CD14-positive monocyte (primary cell): Measurements from ENCODE around the gene IL21R. TPM values are rescaled to one million over a fixed set of nuclear protein-coding genes. Genes with fewer than 3 reads are reported as not detected.
A peak's percentile ranks its signal among the peaks of the same experiment; 100 is the strongest.

ENCODE experiments used
- DNase-seq, 3 donors: peaks; one replicate each; pipeline ENCODE4 v3.0.0-alpha.2; 2011 to 2022
- H2AFZ ChIP-seq: 2 replicates; pipeline ENCODE4 v1.6.0; 2012; ENCODE audit warnings: mild to moderate bottlenecking, low read depth, low read length, inconsistent platforms; ENCODE audit not compliant: insufficient read depth, poor library complexity, severe bottlenecking
- H3K27ac ChIP-seq, 2 donors: 1 replicate in 1 of 2; 2 replicates in 1 of 2; pipeline ENCODE4 v1.5.1; 2012 to 2013; ENCODE audit warnings: low read length in 2 of 2, control low read depth in 1 of 2, inconsistent platforms in 1 of 2, low read depth in 1 of 2, mild to moderate bottlenecking in 1 of 2
- H3K27me3 ChIP-seq, 2 donors: one replicate each; pipeline versions ENCODE4 v1.6.0 to v1.6.1; 2011 to 2013; ENCODE audit warnings: low read length in 2 of 2; ENCODE audit not compliant: control insufficient read depth in 2 of 2, insufficient read depth in 2 of 2
- H3K36me3 ChIP-seq, 2 donors: replicated peaks in 1 of 2; 1 replicate in 1 of 2; 2 replicates in 1 of 2; pipeline versions ENCODE4 v1.5.1 to v1.6.1; 2012 to 2013; ENCODE audit warnings: low read length in 2 of 2, control low read depth in 1 of 2, inconsistent platforms in 1 of 2, mild to moderate bottlenecking in 1 of 2; ENCODE audit not compliant: insufficient read depth in 2 of 2, control insufficient read depth in 1 of 2
- H3K4me1 ChIP-seq, 2 donors: 1 replicate in 1 of 2; 2 replicates in 1 of 2; pipeline versions ENCODE4 v1.5.1 to v1.6.1; 2012 to 2013; ENCODE audit warnings: low read length in 2 of 2, control low read depth in 1 of 2, inconsistent platforms in 1 of 2, mild to moderate bottlenecking in 1 of 2, moderate library complexity in 1 of 2; ENCODE audit not compliant: insufficient read depth in 2 of 2, control insufficient read depth in 1 of 2
- H3K4me2 ChIP-seq: replicated peaks from 2 replicates; pipeline ENCODE3; 2012; ENCODE audit warnings: low read length, moderate library complexity, mild to moderate bottlenecking; ENCODE audit not compliant: poor library complexity, severe bottlenecking; ENCODE audit errors: extremely low read depth
- H3K4me3 ChIP-seq, 3 experiments: fragments of 200-600 bp in 1 of 3; sonication (generic) in 1 of 3; replicated peaks in 1 of 3; 1 replicate in 2 of 3; 2 replicates in 1 of 3; pipeline ENCODE4 v1.5.1; 2011 to 2013; ENCODE audit warnings: low read length in 3 of 3, mild to moderate bottlenecking in 3 of 3, control low read depth in 2 of 3, low read depth in 2 of 3, inconsistent platforms in 1 of 3, moderate library complexity in 1 of 3
- H3K79me2 ChIP-seq: 2 replicates; pipeline ENCODE4 v1.6.0; 2012; ENCODE audit warnings: mild to moderate bottlenecking, control low read depth, inconsistent platforms, low read length, moderate library complexity; ENCODE audit not compliant: insufficient read depth
- H3K9ac ChIP-seq: 2 replicates; pipeline ENCODE4 v1.6.0; 2017; ENCODE audit warnings: low read length, mild to moderate bottlenecking; ENCODE audit not compliant: insufficient read depth, poor library complexity, severe bottlenecking
- H3K9me3 ChIP-seq, 2 donors: replicated peaks in 1 of 2; 1 replicate in 1 of 2; 2 replicates in 1 of 2; pipeline versions ENCODE4 v1.5.1 to v1.6.1; 2012 to 2013; ENCODE audit warnings: low read length in 2 of 2, control low read depth in 1 of 2; ENCODE audit not compliant: control insufficient read depth in 1 of 2, insufficient read depth in 1 of 2
- H4K20me1 ChIP-seq: 2 replicates; pipeline ENCODE4 v1.6.0; 2012; ENCODE audit warnings: mild to moderate bottlenecking, low read length, control low read depth, moderate library complexity; ENCODE audit not compliant: insufficient read depth
- H3K27ac Mint-ChIP-seq, 7 donors: one replicate each; pipeline ENCODE4 v1.8.0; 2020; ENCODE audit warnings: mild to moderate bottlenecking in 7 of 7, mixed read lengths in 7 of 7, moderate library complexity in 6 of 7, inconsistent platforms in 2 of 7
- H3K27me3 Mint-ChIP-seq, 3 donors: one replicate each; pipeline ENCODE4 v1.8.0; 2021 to 2022; ENCODE audit warnings: low read depth in 3 of 3, mild to moderate bottlenecking in 3 of 3, mixed read lengths in 3 of 3, moderate library complexity in 3 of 3, inconsistent platforms in 1 of 3
- H3K36me3 Mint-ChIP-seq, 2 donors: one replicate each; pipeline ENCODE4 v1.8.0; 2020; ENCODE audit warnings: mixed read lengths in 2 of 2, inconsistent platforms in 1 of 2, mild to moderate bottlenecking in 1 of 2
- H3K4me1 Mint-ChIP-seq: one replicate; pipeline ENCODE4 v1.8.0; 2020; ENCODE audit warnings: mild to moderate bottlenecking, mixed read lengths
- H3K4me3 Mint-ChIP-seq, 2 donors: one replicate each; pipeline ENCODE4 v1.8.0; 2020; ENCODE audit warnings: mild to moderate bottlenecking in 2 of 2, mixed read lengths in 2 of 2, moderate library complexity in 1 of 2
- H3K9me3 Mint-ChIP-seq, 7 donors: one replicate each; pipeline ENCODE4 v1.8.0; 2020 to 2022; ENCODE audit warnings: mixed read lengths in 7 of 7, mild to moderate bottlenecking in 6 of 7, moderate library complexity in 6 of 7, inconsistent platforms in 2 of 7
- CTCF ChIP-seq: fragments of 200-600 bp; IDR thresholded peaks from one replicate; pipeline ENCODE4 v1.8.0; 2022; ENCODE audit warnings: antibody characterized with exemption, mild to moderate bottlenecking
- WGBS: methylation state at CpG from one replicate; pipeline ENCODE4 v1.1.5; 2013; ENCODE audit warnings: missing lambda C conversion rate; ENCODE audit not compliant: insufficient coverage; 5-methylcytosine and 5-hydroxymethylcytosine counted together
- intact Hi-C, 2 donors: fragments of 100-400 bp; cut with micrococcal nuclease; formaldehyde crosslinking; loops; one replicate each; pipeline versions ENCODE4 v1.15.0 to v1.15.1; 2023
- polyA plus RNA-seq, 3 donors: library from polyadenylated mRNA; depleted of rRNA in 1 of 3; unstranded in 2 of 3; stranded (reverse) in 1 of 3; fragments of 300-500 nt in 2 of 3; fragments of >200 nt in 1 of 3; fragmentation: Illumina TruSeq in 2 of 3; gene quantifications; 1 replicate in 2 of 3; 2 replicates in 1 of 3; pipeline ENCODE4 v1.2.3, GENCODE V29; 2012 to 2021

The IL21R gene
- polyA plus RNA-seq, 3 donors: 1.0 to 1.7 (median 1.4) TPM

GRCh38 chr16:27447301-27447700 is 45.3 kb downstream of the IL21R start:
- intact Hi-C loops: no loop called here
- Mint-ChIP-seq H3K36me3 (peaks cover 8 to 16% of the 10 kb centered on the region in 2 donors), H3K9me3 (peaks cover 12 to 32% (median 25%) of the 10 kb centered on the region in 7 donors), H3K4me3 (no peak overlapping the region), H3K4me1 (peaks cover 15% of the 10 kb centered on the region), H3K27me3 (peaks cover 30 to 46% (median 34%) of the 10 kb centered on the region in 3 donors), H3K27ac (no peak overlapping the region)
- H3K79me2 ChIP-seq: no peaks in the 10 kb centered on the region
- H2AFZ ChIP-seq: no peak overlapping the region
- H3K9me3 ChIP-seq: peaks cover 19 to 22% of the 10 kb centered on the region in 2 donors
- no peak for DNase-seq
- no peak for TF ChIP-seq CTCF
- no peak overlapping the region for H3K27ac ChIP-seq
- peaks cover 5 to 10% of the 10 kb centered on the region in 2 donors for H3K4me1 ChIP-seq
- WGBS: 91% methylated on average over 3 of the region's 5 CpGs
- H3K27me3 ChIP-seq: peaks cover 3 to 29% of the 10 kb centered on the region in 2 donors
- H3K4me2 ChIP-seq: no peak overlapping the region
- peaks cover 0 to 8% of the 10 kb centered on the region in 2 donors for H3K36me3 ChIP-seq
- H4K20me1 ChIP-seq: no peaks in the 10 kb centered on the region
- H3K9ac ChIP-seq: no peak overlapping the region
- no peak overlapping the region for H3K4me3 ChIP-seq

DNA sequence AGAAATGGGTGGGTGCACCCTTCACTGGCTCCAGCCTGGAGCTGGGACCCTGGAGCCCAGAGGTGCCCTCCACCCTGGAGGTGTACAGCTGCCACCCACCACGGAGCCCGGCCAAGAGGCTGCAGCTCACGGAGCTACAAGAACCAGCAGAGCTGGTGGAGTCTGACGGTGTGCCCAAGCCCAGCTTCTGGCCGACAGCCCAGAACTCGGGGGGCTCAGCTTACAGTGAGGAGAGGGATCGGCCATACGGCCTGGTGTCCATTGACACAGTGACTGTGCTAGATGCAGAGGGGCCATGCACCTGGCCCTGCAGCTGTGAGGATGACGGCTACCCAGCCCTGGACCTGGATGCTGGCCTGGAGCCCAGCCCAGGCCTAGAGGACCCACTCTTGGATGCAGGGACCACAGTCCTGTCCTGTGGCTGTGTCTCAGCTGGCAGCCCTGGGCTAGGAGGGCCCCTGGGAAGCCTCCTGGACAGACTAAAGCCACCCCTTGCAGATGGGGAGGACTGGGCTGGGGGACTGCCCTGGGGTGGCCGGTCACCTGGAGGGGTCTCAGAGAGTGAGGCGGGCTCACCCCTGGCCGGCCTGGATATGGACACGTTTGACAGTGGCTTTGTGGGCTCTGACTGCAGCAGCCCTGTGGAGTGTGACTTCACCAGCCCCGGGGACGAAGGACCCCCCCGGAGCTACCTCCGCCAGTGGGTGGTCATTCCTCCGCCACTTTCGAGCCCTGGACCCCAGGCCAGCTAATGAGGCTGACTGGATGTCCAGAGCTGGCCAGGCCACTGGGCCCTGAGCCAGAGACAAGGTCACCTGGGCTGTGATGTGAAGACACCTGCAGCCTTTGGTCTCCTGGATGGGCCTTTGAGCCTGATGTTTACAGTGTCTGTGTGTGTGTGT is 46.8 kb downstream of the IL21R start:
- peaks cover 0 to 8% of the 10 kb centered on the region in 2 donors for H3K36me3 ChIP-seq

More for the DNA sequence above, 46.8 kb downstream of the IL21R start:
- intact Hi-C loops: no loop called here
- no peak for TF ChIP-seq CTCF
- peaks cover 3 to 29% of the 10 kb centered on the region in 2 donors for H3K27me3 ChIP-seq
- Mint-ChIP-seq H3K27ac (no peak overlapping the region), H3K4me3 (peak overlapping the region in 1 of 2 donors; percentile 63), H3K27me3 (peaks cover 29 to 47% (median 31%) of the 10 kb centered on the region in 3 donors), H3K36me3 (peaks cover 8 to 16% of the 10 kb centered on the region in 2 donors), H3K9me3 (peaks cover 12 to 32% (median 25%) of the 10 kb centered on the region in 7 donors), H3K4me1 (peaks cover 15% of the 10 kb centered on the region)
- 91% methylated on average over 19 of the region's 19 CpGs for WGBS
- peaks cover 5 to 10% of the 10 kb centered on the region in 2 donors for H3K4me1 ChIP-seq
- H3K9me3 ChIP-seq: peaks cover 19 to 22% of the 10 kb centered on the region in 2 donors
- H4K20me1 ChIP-seq: no peaks in the 10 kb centered on the region
- H3K4me2 ChIP-seq: no peak overlapping the region
- H2AFZ ChIP-seq: no peak overlapping the region
- no peaks in the 10 kb centered on the region for H3K79me2 ChIP-seq
- no peak for DNase-seq
- no peak overlapping the region for H3K27ac ChIP-seq
- no peak overlapping the region for H3K9ac ChIP-seq
- H3K4me3 ChIP-seq: no peak overlapping the region
